Coronary artery (tissue), 2 donors: ENCODE results near the gene MGAT5.

Source experiments
- DNase-seq: peaks from one replicate; pipeline ENCODE4 v3.0.0-alpha.2; 2017; ENCODE audit warnings: low spot score
- H3K27ac ChIP-seq, 2 donors: fragments of 200-600 bp; sonication (generic); one replicate each; pipeline ENCODE4 v1.5.1; 2016 to 2019
- H3K4me3 ChIP-seq: fragments of 200-600 bp; sonication (generic); 2 replicates; pipeline ENCODE4 v1.5.1; 2016; ENCODE audit warnings: mild to moderate bottlenecking, moderate library complexity
- CTCF ChIP-seq: fragments of 200-600 bp; sonication (generic); IDR thresholded peaks from one replicate; pipeline ENCODE4 v1.5.1; 2019; ENCODE audit warnings: antibody characterized with exemption

MGAT5 gene

GRCh38 chr2:134348760-134349159 lies 94.9 kb downstream of the MGAT5 start:
- TF ChIP-seq CTCF = no peak
- DNase-seq = no peak
- H3K4me3 ChIP-seq = no peak overlapping the region
- H3K27ac ChIP-seq = peak overlapping the region; percentile 55 to 60

- H3K4me3 ChIP-seq = no peak overlapping the region
- TF ChIP-seq CTCF = no peak
- no peak overlapping the region for H3K27ac ChIP-seq
- DNase-seq = no peak
Measured at GRCh38 chr2:134351016-134351415, 97.1 kb downstream of the MGAT5 start.

GRCh38 chr2:134351899-134352298 lies 98.0 kb downstream of the MGAT5 start:
- no peak for TF ChIP-seq CTCF
- DNase-seq = no peak
- H3K4me3 ChIP-seq = no peak overlapping the region
- H3K27ac ChIP-seq = no peak overlapping the region

GRCh38 chr2:134352844-134353243 lies 99.0 kb downstream of the MGAT5 start:
- Histone ChIP-seq H3K27ac (no peak overlapping the region), H3K4me3 (no peak overlapping the region)
- no peak for DNase-seq
- no peak for TF ChIP-seq CTCF

GRCh38 chr2:134354611-134355010 lies 100.7 kb downstream of the MGAT5 start:
- no peak for DNase-seq
- no peak overlapping the region for H3K27ac ChIP-seq
- TF ChIP-seq CTCF = no peak
- no peak overlapping the region for H3K4me3 ChIP-seq

GRCh38 chr2:134357814-134358213 lies 103.9 kb downstream of the MGAT5 start:
- Histone ChIP-seq H3K27ac (no peak overlapping the region), H3K4me3 (no peak overlapping the region)
- no peak for TF ChIP-seq CTCF
- no peak for DNase-seq

- DNase-seq = no peak
- H3K27ac ChIP-seq = peak overlapping the region; percentile 11 to 43
- no peak for TF ChIP-seq CTCF
- no peak overlapping the region for H3K4me3 ChIP-seq
Measured at GRCh38 chr2:134359367-134360081, 105.7 kb downstream of the MGAT5 start.
